ENCODE data around the gene SEC31A. TPM values are rescaled to one million over a fixed set of nuclear protein-coding genes. Genes with fewer than 3 reads are reported as not detected.

SEC31A gene
- total RNA-seq, 2 experiments from 2014 or later, result 80.3 to 124 TPM

- ATAC-seq, result no peak
- no peak for DNase-seq
- H3K9me3 Mint-ChIP-seq (ENCODE audit: low read depth), result no peaks in the 10 kb centered on the region
- H3K4me1 Mint-ChIP-seq, result no peaks in the 10 kb centered on the region
- H3K36me3 Mint-ChIP-seq (ENCODE audit: low read depth), result no peaks in the 10 kb centered on the region
- ChIA-PET POLR2A (no interaction called here), CTCF (no interaction called here)
- H3K27me3 Mint-ChIP-seq, result no peaks in the 10 kb centered on the region
- no peak overlapping the region for H3K27ac Mint-ChIP-seq
- no peak overlapping the region for H3K4me3 Mint-ChIP-seq
- intact Hi-C loops (cut with DNase I, micrococcal nuclease), result no loop called here
These were observed 111.9 kb downstream of the SEC31A start for GRCh38 chr4:82779032-82779431.

DNA sequence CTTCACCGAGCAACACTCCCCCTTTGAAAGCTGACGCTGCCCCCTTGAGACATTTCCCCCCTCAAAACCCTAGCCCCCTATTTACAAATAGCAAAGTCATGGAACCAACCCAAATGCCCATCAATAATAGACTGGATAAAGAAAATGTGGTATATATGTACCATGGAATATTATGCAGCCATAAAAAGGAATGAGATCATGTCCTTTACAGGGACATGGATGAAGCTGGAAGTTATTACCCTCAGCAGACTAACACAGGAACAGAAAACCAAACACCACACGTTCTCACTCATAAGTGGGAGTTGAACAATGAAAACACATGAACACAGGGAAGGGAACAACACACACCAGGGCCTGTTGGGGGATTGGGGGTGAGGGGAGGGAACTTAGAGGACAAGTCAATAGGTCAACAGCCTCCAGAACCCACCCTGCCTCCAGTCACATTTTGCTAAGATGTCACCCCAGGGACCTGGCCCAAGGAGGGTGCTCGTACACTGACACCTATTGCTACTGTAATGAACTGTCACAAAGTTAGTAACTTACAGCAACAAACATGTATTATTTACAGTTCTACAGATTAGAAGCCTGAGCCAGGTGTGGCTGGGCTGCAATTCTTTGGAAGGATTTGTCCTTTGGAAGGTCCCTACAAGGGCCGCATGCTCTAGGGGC lies 113.0 kb downstream of the SEC31A start:
- no peak overlapping the region for H3K27ac Mint-ChIP-seq
- no peaks in the 10 kb centered on the region for H3K9me3 Mint-ChIP-seq (ENCODE audit: low read depth)
- intact Hi-C loops (cut with DNase I, micrococcal nuclease), result no loop called here
- no peaks in the 10 kb centered on the region for H3K27me3 Mint-ChIP-seq
- no peak for ATAC-seq
- H3K4me1 Mint-ChIP-seq, result no peaks in the 10 kb centered on the region
- H3K4me3 Mint-ChIP-seq, result no peak overlapping the region
- ChIA-PET POLR2A (interaction anchor here (0.6 kb wide), 1 partner anchor 95 kb away, joined by 6 read pairs; no protein-coding TSS in a partner anchor), CTCF (no interaction called here)
- DNase-seq, result no peak
- H3K36me3 Mint-ChIP-seq (ENCODE audit: low read depth), result no peaks in the 10 kb centered on the region

DNA sequence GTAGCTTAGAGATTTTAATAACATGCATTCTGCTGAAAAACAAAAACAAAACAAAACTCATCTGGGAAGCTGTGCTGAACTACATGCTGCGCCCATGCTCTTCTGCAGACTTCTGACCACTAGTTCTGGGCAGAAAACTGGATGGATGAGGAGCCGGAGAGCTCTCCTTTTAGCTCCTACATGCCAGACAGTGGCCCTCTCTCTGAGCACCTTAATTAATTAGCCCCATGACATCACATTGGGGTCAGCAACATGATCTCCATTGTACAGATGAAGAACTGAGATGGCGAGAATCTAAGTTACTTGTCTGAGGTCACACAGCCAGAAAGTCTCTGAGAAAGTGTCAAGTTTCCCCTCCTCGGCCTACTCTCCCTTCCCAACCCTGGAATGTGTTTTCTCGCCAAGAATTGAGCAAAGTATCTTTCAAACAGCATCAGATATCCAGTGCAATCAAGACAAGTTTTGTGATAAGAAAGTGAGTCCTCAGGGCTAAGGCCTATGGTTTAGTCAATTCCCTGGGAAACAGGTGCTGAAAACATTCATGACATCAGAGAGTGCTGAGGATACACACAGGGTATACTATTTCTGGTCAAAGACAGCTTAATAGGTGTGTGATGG lies 113.9 kb downstream of the SEC31A start:
- Mint-ChIP-seq H3K27me3 (no peaks in the 10 kb centered on the region), H3K9me3 (ENCODE audit: low read depth) (no peaks in the 10 kb centered on the region), H3K27ac (no peak overlapping the region), H3K4me1 (no peaks in the 10 kb centered on the region), H3K36me3 (ENCODE audit: low read depth) (no peaks in the 10 kb centered on the region), H3K4me3 (no peak overlapping the region)
- DNase-seq (no peak), ATAC-seq (no peak)
- CTCF ChIA-PET, result no interaction called here
- POLR2A ChIA-PET, result no interaction called here
- intact Hi-C loops (cut with DNase I, micrococcal nuclease), result no loop called here

GRCh38 chr4:82775243-82775642 lies 115.7 kb downstream of the SEC31A start:
- intact Hi-C loops (cut with DNase I, micrococcal nuclease), result no loop called here
- no peaks in the 10 kb centered on the region for H3K9me3 Mint-ChIP-seq (ENCODE audit: low read depth)
- H3K4me1 Mint-ChIP-seq, result no peaks in the 10 kb centered on the region
- peaks cover 2% of the 10 kb centered on the region for H3K27me3 Mint-ChIP-seq
- DNase-seq (no peak), ATAC-seq (no peak)
- H3K27ac Mint-ChIP-seq, result no peak overlapping the region
- no peak overlapping the region for H3K4me3 Mint-ChIP-seq
- ChIA-PET CTCF (no interaction called here), POLR2A (no interaction called here)
- no peaks in the 10 kb centered on the region for H3K36me3 Mint-ChIP-seq (ENCODE audit: low read depth)

GRCh38 chr4:82774711-82775171 lies 116.2 kb downstream of the SEC31A start:
- Mint-ChIP-seq H3K9me3 (ENCODE audit: low read depth) (no peaks in the 10 kb centered on the region), H3K36me3 (ENCODE audit: low read depth) (no peaks in the 10 kb centered on the region), H3K27ac (no peak overlapping the region), H3K4me1 (no peaks in the 10 kb centered on the region), H3K27me3 (peaks cover 4% of the 10 kb centered on the region), H3K4me3 (no peak overlapping the region)
- ChIA-PET POLR2A (interaction anchor here (0.7 kb wide), 1 partner anchor 101 kb away, joined by 3 read pairs; no protein-coding TSS in a partner anchor), CTCF (no interaction called here)
- intact Hi-C loops (cut with DNase I, micrococcal nuclease), result no loop called here
- ATAC-seq (no peak), DNase-seq (no peak)

GRCh38 chr4:82773057-82773456 lies 117.9 kb downstream of the SEC31A start:
- ChIA-PET POLR2A (no interaction called here), CTCF (no interaction called here)
- intact Hi-C loops (cut with DNase I, micrococcal nuclease), result no loop called here
- Mint-ChIP-seq H3K36me3 (ENCODE audit: low read depth) (no peaks in the 10 kb centered on the region), H3K27ac (no peak overlapping the region), H3K4me3 (no peak overlapping the region), H3K9me3 (ENCODE audit: low read depth) (no peaks in the 10 kb centered on the region), H3K27me3 (peaks cover 8% of the 10 kb centered on the region), H3K4me1 (no peaks in the 10 kb centered on the region)
- DNase-seq (no peak), ATAC-seq (no peak)

- intact Hi-C loops (cut with DNase I, micrococcal nuclease), result no loop called here
- Mint-ChIP-seq H3K9me3 (ENCODE audit: low read depth) (peaks cover 11% of the 10 kb centered on the region), H3K36me3 (ENCODE audit: low read depth) (no peaks in the 10 kb centered on the region), H3K27ac (no peak overlapping the region), H3K4me3 (no peak overlapping the region), H3K4me1 (no peaks in the 10 kb centered on the region), H3K27me3 (peaks cover 9% of the 10 kb centered on the region)
- POLR2A ChIA-PET, result no interaction called here
- ATAC-seq, result no peak
- DNase-seq, result no peak
- CTCF ChIA-PET, result interaction anchor here (0.7 to 0.8 kb wide), 2 partner anchors 49 to 79 kb away, joined by 3 read pairs; no protein-coding TSS in a partner anchor
These were observed 120.3 kb downstream of the SEC31A start for GRCh38 chr4:82770607-82771006.

Other genes starting within 250 kb of the SEC31A start
- 1 to 10 TPM; 1.3 to 1.7 TPM for gene SCD5, start 92.4 kb downstream of the SEC31A start, total RNA-seq
- 1 to 10 TPM; 1.7 to 2.6 TPM for gene THAP9, start 9.6 kb upstream of the SEC31A start, total RNA-seq
- gene LIN54, start 119.7 kb upstream of the SEC31A start, total RNA-seq, result 10 to 100 TPM; 23.5 to 31.7 TPM
- 10 to 100 TPM; 35.7 to 35.9 TPM for gene COPS4, start 144.0 kb upstream of the SEC31A start, total RNA-seq
- gene PLAC8, start 223.6 kb upstream of the SEC31A start, total RNA-seq, result 10 to 100 TPM; 54.4 to 72.3 TPM